HG02943 (cell line): ENCODE data around the gene DACH1.
"Not testable (repeated sequence)": the region's sequence is repeated elsewhere in the genome, so short reads cannot be mapped to it uniquely, and the experiment has no call there.

Experiments used
- ATAC-seq: cut with Tn5 transposase; IDR thresholded peaks from one replicate; pipeline ENCODE4 v1.9.1; 2021; ENCODE audit warnings: mild to moderate bottlenecking, low read depth, moderate library complexity; ENCODE audit not compliant: unreplicated experiment

Gene DACH1

DNA sequence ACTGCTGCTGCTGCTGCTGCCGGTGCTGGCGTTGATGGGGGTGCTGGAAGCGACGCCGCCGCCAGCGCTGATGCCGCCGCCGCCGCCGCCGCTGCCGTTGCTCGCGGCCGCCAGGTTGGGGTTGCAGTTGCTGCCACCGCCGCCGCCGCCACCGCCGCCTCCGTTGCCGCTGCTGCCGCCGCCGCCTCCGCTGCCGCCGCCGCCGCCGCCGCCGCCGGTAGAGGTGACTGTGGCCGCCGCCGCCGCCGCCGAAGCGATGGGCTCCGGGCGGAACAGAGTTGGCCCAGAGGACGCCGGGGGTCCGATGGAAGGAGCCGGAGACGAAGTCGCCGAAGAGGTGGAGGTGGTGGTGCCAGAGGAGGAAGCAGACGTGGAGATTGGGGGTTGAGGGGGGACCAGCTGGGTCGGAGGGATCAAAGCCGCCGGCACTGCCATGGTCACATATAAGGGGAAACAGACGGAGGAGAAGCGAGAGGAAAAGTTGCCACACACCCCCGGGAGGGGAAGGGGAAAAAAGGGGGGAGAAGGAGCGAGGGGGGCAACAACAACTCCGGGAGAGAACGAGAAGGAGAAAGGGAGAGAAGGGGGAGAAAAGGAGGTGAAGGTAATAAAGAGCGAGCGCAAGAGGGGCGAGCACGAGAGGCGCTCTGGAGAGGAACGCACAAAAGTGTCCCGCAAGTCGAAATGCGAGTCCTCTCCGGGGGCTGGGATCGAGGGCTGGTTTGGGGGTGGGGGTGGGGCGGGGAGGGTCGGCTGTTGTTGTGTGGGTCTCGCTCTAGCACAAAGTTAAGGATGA lies 471 bp downstream of the DACH1 start:
- no peak for ATAC-seq

GRCh38 chr13:71865874-71866334 lies 1.1 kb downstream of the DACH1 start:
- no peak for ATAC-seq

- no peak for ATAC-seq
Measured at GRCh38 chr13:71864986-71865873, 1.8 kb downstream of the DACH1 start.

DNA sequence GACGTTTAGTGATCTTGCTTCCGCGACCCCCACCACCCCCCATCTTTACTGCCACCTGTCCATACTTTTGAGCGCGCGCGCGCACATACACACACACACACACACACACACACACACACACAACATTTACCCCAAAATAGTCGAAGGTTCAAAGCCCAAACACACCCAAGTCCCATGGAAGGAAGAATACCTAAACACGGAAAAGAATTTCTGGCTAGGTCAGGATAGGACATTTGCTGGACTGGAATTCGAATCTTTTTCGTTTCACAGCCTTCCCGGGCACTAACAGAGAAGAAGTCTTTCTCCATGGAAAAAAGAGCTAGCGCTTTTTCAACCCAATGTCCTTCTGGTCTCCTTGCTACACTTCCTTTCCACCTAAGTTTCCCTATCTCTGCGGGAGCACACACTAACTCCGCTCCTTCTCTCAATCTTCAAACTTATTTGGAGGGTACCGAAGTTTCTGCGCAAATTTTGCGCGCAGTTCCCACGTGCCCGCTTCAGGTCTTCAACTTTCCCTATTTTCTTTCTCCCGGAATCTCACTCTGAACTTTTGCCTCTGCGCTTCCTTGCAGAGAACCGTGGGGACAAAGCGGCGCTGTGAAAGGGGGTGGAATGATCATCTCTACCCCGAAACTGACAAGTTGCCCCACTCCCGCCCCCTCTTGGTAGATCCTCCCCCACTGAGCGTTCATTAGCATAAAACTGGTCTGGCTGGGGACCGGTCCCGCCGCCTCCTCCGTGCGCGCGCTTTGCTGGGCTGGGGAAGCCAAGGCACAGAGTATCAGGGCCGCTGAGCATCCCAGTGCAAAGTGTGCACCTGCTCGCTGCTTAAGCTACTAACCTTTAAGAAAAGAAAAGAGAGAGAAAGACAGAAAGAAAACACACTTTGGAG lies 2.7 kb downstream of the DACH1 start:
- ATAC-seq: no peak

DNA sequence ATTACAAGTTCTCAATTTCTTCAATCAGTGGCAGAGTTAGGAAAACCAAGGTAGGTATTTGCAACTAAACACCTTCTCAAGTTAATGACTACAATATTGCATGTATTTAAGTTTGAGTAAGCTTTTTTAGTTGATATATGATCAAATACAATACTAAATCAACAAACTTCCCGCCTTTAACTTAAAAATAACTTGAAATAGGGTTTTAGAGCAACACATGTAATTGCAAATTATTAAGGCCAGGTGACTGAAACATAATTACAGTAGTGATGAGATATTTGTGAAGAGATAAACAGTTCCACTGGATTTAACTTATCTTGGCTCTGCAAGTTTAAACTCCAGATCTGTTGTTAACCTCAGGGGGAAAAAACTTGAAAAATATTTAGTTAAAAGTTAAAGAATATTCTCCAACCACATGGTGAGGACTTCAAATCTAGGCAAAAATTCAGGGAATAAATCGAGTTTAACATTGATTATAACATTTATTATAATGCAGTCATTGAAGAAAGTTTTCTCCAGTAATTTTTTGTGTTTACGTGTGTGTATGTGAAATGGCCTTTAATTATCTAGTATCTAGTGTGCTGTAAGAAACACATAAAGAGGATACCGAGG lies 3.6 kb downstream of the DACH1 start:
- ATAC-seq: no peak

DNA sequence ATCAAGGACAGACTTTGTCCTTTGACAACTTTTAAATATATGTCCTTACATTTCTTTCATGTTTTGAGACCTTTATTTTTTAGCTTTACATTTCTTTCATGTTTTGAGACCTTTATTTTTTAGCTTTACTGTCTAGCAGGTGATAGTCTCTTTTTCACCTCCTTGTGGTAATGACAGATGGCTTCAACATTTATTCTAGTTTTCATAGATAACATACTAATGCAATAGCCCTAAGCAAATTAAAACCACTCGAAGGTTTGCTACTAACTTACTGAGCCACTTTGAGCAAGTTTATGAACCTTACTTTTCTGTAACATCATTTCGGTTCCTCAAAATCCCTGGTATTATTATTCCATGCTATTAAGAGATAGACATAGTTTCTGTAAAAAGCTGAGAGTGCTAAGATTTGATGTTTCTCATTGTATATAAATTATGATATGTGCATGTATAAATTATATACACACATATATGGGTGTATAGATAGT lies 4.5 kb downstream of the DACH1 start:
- ATAC-seq: no peak

DNA sequence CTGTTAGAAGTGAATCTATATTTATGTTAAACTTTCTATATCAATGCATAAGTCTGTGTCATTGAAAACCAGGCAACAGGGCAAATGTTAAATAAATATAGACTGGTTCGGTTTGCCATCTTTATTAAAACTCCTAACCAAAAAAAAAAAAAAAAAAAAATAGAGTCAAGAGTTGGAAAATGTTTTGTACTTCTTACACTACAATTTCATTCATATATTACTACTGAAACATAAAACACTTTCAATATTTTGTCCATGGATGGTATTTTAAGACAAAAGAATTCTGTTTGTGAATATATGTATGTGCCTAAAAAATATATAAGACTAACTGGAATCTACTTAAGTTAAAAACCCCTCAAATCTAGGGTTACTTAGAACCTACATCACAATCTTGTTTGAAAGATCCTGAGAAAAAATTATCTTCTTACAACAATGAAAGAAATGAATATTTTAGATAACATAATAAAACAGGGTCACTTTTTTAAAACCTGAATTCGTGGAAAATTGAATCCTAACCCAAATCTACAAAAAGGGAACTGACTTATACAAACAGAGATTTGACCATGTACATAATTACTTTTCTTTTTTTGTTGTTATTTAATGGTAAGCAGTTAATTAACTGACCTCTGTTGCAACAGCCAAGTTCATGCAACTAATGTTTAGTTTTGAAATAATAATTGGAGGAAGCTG lies 5.1 kb downstream of the DACH1 start:
- ATAC-seq: no peak

- ATAC-seq: no peak
Measured at GRCh38 chr13:71860547-71861138, 6.4 kb downstream of the DACH1 start.

DNA sequence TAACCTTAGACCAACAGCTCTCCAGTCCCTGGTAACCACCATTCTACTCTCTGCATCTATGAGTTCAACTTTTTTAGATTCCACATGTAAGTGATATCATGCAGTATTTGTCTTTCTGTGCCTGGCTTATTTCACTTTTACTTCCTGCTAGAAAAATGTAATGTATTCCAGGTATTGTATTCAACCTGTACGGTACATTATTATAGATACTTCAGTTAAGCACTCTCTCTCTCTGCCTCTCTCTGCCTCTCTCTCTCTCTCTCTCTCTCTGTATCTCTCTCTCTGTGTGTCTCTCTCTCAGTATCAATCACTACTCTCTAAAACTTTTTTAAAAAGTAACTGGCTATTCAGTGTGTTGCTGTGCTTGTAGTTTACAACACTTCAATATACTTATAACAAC lies 8.4 kb downstream of the DACH1 start:
- ATAC-seq: no peak

GRCh38 chr13:71856548-71857043 lies 10.4 kb downstream of the DACH1 start:
- no peak for ATAC-seq

GRCh38 chr13:71854401-71854800 lies 12.6 kb downstream of the DACH1 start:
- ATAC-seq: no peak

GRCh38 chr13:71853725-71854124 lies 13.3 kb downstream of the DACH1 start:
- ATAC-seq: no peak

- ATAC-seq: no peak
Measured at GRCh38 chr13:71852736-71853135, 14.3 kb downstream of the DACH1 start.

DNA sequence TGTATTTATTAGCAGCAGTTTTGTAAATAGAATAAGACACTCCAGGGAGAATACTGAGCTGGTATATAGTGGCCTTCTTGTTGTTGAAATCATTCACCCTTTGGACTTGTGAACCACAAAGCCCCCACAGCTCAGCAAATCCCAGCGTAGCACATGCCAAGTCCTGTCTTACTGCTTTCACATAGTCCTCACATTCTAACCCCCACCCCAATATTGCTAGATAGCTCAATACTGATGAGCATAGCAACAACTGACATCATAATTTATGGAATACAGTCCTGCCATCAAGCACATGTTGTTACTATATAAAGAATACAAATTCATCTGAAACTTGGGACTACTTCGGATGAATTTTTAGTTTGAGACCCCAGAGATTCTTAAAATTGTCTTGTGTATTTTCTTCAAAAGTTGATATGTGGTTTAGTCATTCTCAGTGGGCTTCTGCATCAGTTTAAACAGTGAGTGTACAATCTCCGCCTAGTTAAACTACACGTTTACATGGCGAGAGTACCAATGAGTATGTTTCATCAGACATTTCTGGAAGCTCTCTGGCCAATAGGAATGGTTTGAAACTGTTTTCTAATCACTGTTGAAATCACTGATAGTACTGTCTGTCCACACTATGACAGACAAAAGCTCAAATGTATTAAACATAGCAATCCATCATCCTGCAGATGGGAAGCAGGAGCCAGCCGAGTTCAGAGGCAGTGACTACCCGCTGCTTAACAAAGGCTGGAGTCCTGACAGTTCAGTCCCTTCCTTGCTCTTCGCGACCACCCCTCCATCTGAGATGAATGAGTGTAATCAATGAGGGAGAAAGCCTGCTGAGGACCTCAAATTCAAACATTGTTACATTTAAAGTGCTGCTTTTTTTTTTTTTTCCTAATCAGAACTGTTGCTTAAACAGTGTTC lies 15.2 kb downstream of the DACH1 start:
- no peak for ATAC-seq

- ATAC-seq: no peak
Measured at GRCh38 chr13:71842003-71842402, 25.0 kb downstream of the DACH1 start.

GRCh38 chr13:71838842-71839241 lies 28.2 kb downstream of the DACH1 start:
- no peak for ATAC-seq

GRCh38 chr13:71837582-71837981 lies 29.4 kb downstream of the DACH1 start:
- not testable (repeated sequence) for ATAC-seq

- ATAC-seq: no peak
Measured at GRCh38 chr13:71831716-71832115, 35.3 kb downstream of the DACH1 start.
